PC-3 (cell line): ENCODE results near the gene DPYSL3. TPM values are rescaled to one million over a fixed set of nuclear protein-coding genes. Genes with fewer than 3 reads are reported as not detected.

Source experiments
- ATAC-seq: fragments of 200-7000 bp; cut with Tn5 transposase; 2 replicates; pipeline ENCODE4 v1.9.1; 2020; ENCODE audit warnings: mild to moderate bottlenecking, moderate library complexity
- BruUV-seq: library from RNA; stranded (reverse); fragments of 400-500 nt; replicated peaks from 2 replicates; lab custom pipeline; 2021; lab: Mats Ljungman, UMichigan
- CTCF ChIA-PET: fragments of 300-600 bp; sonication (Branson Sonifier 250); formaldehyde crosslinking; loops from one replicate; lab custom pipeline; 2022; ENCODE audit warnings: antibody characterized with exemption; lab: Charles Lee
- POLR2A ChIA-PET: fragments of 300-600 bp; sonication (Branson Sonifier 250); formaldehyde crosslinking; loops from one replicate; lab custom pipeline; 2022; ENCODE audit warnings: antibody characterized with exemption; ENCODE audit not compliant: unreplicated experiment; lab: Charles Lee
- DNase-seq: peaks from one replicate; pipeline ENCODE4 v3.0.0-alpha.2; 2015
- H2AFZ ChIP-seq: fragments of 300-600 bp; sonication (generic); 2 replicates; pipeline ENCODE4 v1.6.0; 2016; ENCODE audit warnings: antibody characterized with exemption, low read length
- H3F3A ChIP-seq: fragments of 300-600 bp; sonication (generic); one replicate; pipeline ENCODE4 v1.6.0; 2017; ENCODE audit warnings: antibody characterized with exemption, low read length, control low read depth, mild to moderate bottlenecking; ENCODE audit not compliant: unreplicated experiment
- H3K27ac ChIP-seq: fragments of 300-600 bp; sonication (generic); 2 replicates; pipeline ENCODE4 v1.5.1; 2016; ENCODE audit warnings: mild to moderate bottlenecking, low read length
- H3K27me3 ChIP-seq: fragments of 300-600 bp; sonication (generic); 2 replicates; pipeline ENCODE4 v1.6.1; 2016; ENCODE audit warnings: low read length, mixed read lengths
- H3K36me3 ChIP-seq: fragments of 300-600 bp; sonication (generic); 2 replicates; pipeline ENCODE4 v1.6.1; 2016; ENCODE audit warnings: low read depth, mixed run types, low read length, mixed read lengths
- H3K4me1 ChIP-seq: fragments of 300-600 bp; sonication (generic); 2 replicates; pipeline ENCODE4 v1.5.1; 2016; ENCODE audit warnings: low read length; ENCODE audit not compliant: insufficient read depth
- H3K4me2 ChIP-seq: fragments of 300-600 bp; sonication (generic); 2 replicates; pipeline ENCODE4 v1.6.0; 2016; ENCODE audit warnings: low read length
- H3K4me3 ChIP-seq: fragments of 300-600 bp; sonication (generic); 2 replicates; pipeline ENCODE4 v1.5.1; 2016; ENCODE audit warnings: mild to moderate bottlenecking, low read length, mixed read lengths
- H3K79me2 ChIP-seq: fragments of 300-600 bp; sonication (generic); 2 replicates; pipeline ENCODE4 v1.6.1; 2017; ENCODE audit warnings: low read length, mixed read lengths
- H3K9ac ChIP-seq: fragments of 300-600 bp; sonication (generic); 2 replicates; pipeline ENCODE4 v1.6.0; 2016; ENCODE audit warnings: mild to moderate bottlenecking, low read length
- H3K9me2 ChIP-seq: fragments of 300-600 bp; sonication (generic); replicated peaks from 2 replicates; pipeline ENCODE4 v1.6.1; 2016; ENCODE audit warnings: mixed run types, low read length, mixed read lengths
- H3K9me3 ChIP-seq: fragments of 300-600 bp; sonication (generic); 2 replicates; pipeline ENCODE4 v1.6.1; 2016; ENCODE audit warnings: low read length, mixed read lengths
- H4K20me1 ChIP-seq: fragments of 300-600 bp; sonication (generic); 2 replicates; pipeline ENCODE4 v1.6.1; 2016; ENCODE audit warnings: low read length, mixed read lengths
- CTCF ChIP-seq: fragments of 300-600 bp; sonication (generic); conservative IDR thresholded peaks from 2 replicates; pipeline ENCODE4 v1.5.1; 2017; ENCODE audit warnings: antibody characterized with exemption, low read depth, mild to moderate bottlenecking, low read length
- EZH2 ChIP-seq: fragments of 300-600 bp; sonication (generic); IDR thresholded peaks from one replicate; pipeline ENCODE4 v1.6.1; 2017; ENCODE audit warnings: antibody characterized with exemption, mild to moderate bottlenecking, low read length; ENCODE audit not compliant: unreplicated experiment
- EZH2phosphoT487 ChIP-seq: fragments of 300-600 bp; sonication (generic); IDR thresholded peaks from 2 replicates; pipeline ENCODE4 v1.6.1; 2018; ENCODE audit warnings: mild to moderate bottlenecking, antibody characterized with exemption, low read length, borderline replicate concordance
- intact Hi-C: fragments of 100-400 bp; cut with micrococcal nuclease; formaldehyde crosslinking; loops from 2 replicates; pipeline ENCODE4 v1.9.0; 2023
- total RNA-seq: library from RNA; depleted of rRNA; stranded (reverse); fragments of >200 nt; gene quantifications from 2 replicates; pipeline ENCODE4 v1.2.3, GENCODE V29; 2014

DPYSL3 gene
- total RNA-seq, 1 experiment from 2014 or later = 20.6 TPM

GRCh38 chr5:147474140-147474539 lies 35.7 kb downstream of the DPYSL3 start:
- H3K9ac ChIP-seq = no peak overlapping the region
- ATAC-seq (no peak), DNase-seq (no peak)
- TF ChIP-seq CTCF = no peak
- no peak for TF ChIP-seq EZH2phosphoT487
- no peak for TF ChIP-seq EZH2
- H3K9me3 ChIP-seq = no peaks in the 10 kb centered on the region
- POLR2A ChIA-PET = no interaction called here
- no peak overlapping the region for H3K27ac ChIP-seq
- H3K4me2 ChIP-seq = no peak overlapping the region
- intact Hi-C loops = no loop called here
- no peaks in the 10 kb centered on the region for H4K20me1 ChIP-seq
- H3K27me3 ChIP-seq = no peaks in the 10 kb centered on the region
- H3K4me3 ChIP-seq = no peak overlapping the region
- no TSS peak for BruUV-seq
- no peaks in the 10 kb centered on the region for H3K79me2 ChIP-seq
- H3K9me2 ChIP-seq = no peaks in the 10 kb centered on the region
- no peaks in the 10 kb centered on the region for H3F3A ChIP-seq
- H2AFZ ChIP-seq = no peak overlapping the region
- H3K4me1 ChIP-seq = peaks cover 1% of the 10 kb centered on the region; the same call in 1 of the 2 replicates
- CTCF ChIA-PET = no interaction called here
- H3K36me3 ChIP-seq = no peaks in the 10 kb centered on the region

- no peak overlapping the region for H3K4me3 ChIP-seq
- H3K27me3 ChIP-seq = no peaks in the 10 kb centered on the region
- ChIA-PET POLR2A (no interaction called here), CTCF (no interaction called here)
- H3K4me1 ChIP-seq = no peaks in the 10 kb centered on the region
- H3K79me2 ChIP-seq = no peaks in the 10 kb centered on the region
- H3K9ac ChIP-seq = no peak overlapping the region
- intact Hi-C loops = no loop called here
- no peak overlapping the region for H3K27ac ChIP-seq
- no peaks in the 10 kb centered on the region for H3K36me3 ChIP-seq
- DNase-seq (no peak), ATAC-seq (no peak)
- H3K4me2 ChIP-seq = no peak overlapping the region
- H3K9me3 ChIP-seq = no peaks in the 10 kb centered on the region
- H3K9me2 ChIP-seq = no peaks in the 10 kb centered on the region
- no TSS peak for BruUV-seq
- no peak for TF ChIP-seq EZH2phosphoT487
- TF ChIP-seq CTCF = no peak
- no peak for TF ChIP-seq EZH2
- no peaks in the 10 kb centered on the region for H3F3A ChIP-seq
- H2AFZ ChIP-seq = no peak overlapping the region
- no peaks in the 10 kb centered on the region for H4K20me1 ChIP-seq
These were observed 37.0 kb downstream of the DPYSL3 start for GRCh38 chr5:147472664-147473475.

GRCh38 chr5:147467973-147468508 lies 41.8 kb downstream of the DPYSL3 start:
- H3K4me1 ChIP-seq = no peaks in the 10 kb centered on the region
- DNase-seq = no peak
- no peak for ATAC-seq
- H3K27me3 ChIP-seq = no peaks in the 10 kb centered on the region
- no peaks in the 10 kb centered on the region for H3F3A ChIP-seq
- H3K36me3 ChIP-seq = no peaks in the 10 kb centered on the region
- TF ChIP-seq CTCF (no peak), EZH2phosphoT487 (no peak)
- no peak overlapping the region for H3K4me3 ChIP-seq
- H4K20me1 ChIP-seq = no peaks in the 10 kb centered on the region
- intact Hi-C loops = no loop called here
- no peak overlapping the region for H3K27ac ChIP-seq
- ChIA-PET CTCF (no interaction called here), POLR2A (no interaction called here)
- no peaks in the 10 kb centered on the region for H3K9me2 ChIP-seq
- H3K9ac ChIP-seq = no peak overlapping the region
- BruUV-seq = no TSS peak
- no peaks in the 10 kb centered on the region for H3K9me3 ChIP-seq
- H3K79me2 ChIP-seq = no peaks in the 10 kb centered on the region
- H3K4me2 ChIP-seq = no peak overlapping the region
- H2AFZ ChIP-seq = no peak overlapping the region
